Memory B cell (primary cell): ENCODE measurements around the gene MKRN1.
"Not testable (repeated sequence)": the region's sequence is repeated elsewhere in the genome, so short reads cannot be mapped to it uniquely, and the experiment has no call there.

Experiments
- ATAC-seq: fragments of 150-1000 bp; cut with Tn5 transposase; 2 replicates; pipeline ENCODE4 v1.10.0; 2021; ENCODE audit warnings: low read depth, mild to moderate bottlenecking, moderate library complexity
- DNase-seq, 2 donors: peaks; one replicate each; pipeline ENCODE4 v3.0.0; 2022; ENCODE audit warnings: low spot score in 2 of 2
- H3K27ac Mint-ChIP-seq: one replicate; pipeline ENCODE4 v1.8.0; 2022; ENCODE audit warnings: mild to moderate bottlenecking, moderate library complexity, mixed read lengths
- H3K27me3 Mint-ChIP-seq: one replicate; pipeline ENCODE4 v1.8.0; 2022; ENCODE audit warnings: mixed read lengths
- H3K36me3 Mint-ChIP-seq: one replicate; pipeline ENCODE4 v1.8.0; 2022; ENCODE audit warnings: mild to moderate bottlenecking, mixed read lengths
- H3K4me1 Mint-ChIP-seq: one replicate; pipeline ENCODE4 v1.8.0; 2022; ENCODE audit warnings: mixed read lengths
- H3K4me3 Mint-ChIP-seq: one replicate; pipeline ENCODE4 v1.8.0; 2022; ENCODE audit warnings: mild to moderate bottlenecking, moderate library complexity, mixed read lengths
- H3K9me3 Mint-ChIP-seq: one replicate; pipeline ENCODE4 v1.8.0; 2022; ENCODE audit warnings: mixed read lengths

Gene MKRN1

GRCh38 chr7:140435252-140435895, 43.9 kb downstream of the MKRN1 start:
- Mint-ChIP-seq H3K27me3 (no peaks in the 10 kb centered on the region), H3K27ac (no peak overlapping the region), H3K4me1 (no peaks in the 10 kb centered on the region), H3K36me3 (no peaks in the 10 kb centered on the region), H3K4me3 (no peak overlapping the region), H3K9me3 (no peaks in the 10 kb centered on the region)
- DNase-seq (no peak), ATAC-seq (no peak)

DNA sequence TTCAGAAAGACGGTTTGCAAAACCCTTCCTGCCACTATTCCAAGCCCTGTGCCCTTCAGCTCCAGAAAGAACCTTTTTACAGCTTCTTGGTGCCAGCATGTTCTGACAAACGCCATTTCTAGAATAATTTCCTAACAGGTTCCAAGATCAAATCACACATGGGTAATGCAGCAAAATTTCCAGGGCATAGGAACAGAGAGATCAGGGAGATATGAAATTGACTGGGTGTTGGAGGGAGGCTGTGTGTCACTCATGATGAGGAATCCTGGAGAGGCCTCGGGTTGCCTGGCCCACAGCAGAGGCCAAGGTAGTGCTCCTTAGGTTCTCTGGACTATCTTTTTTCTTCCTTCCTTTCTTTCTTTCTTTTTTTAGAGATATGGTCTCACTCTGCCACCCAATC, 45.9 kb downstream of the MKRN1 start:
- H3K27ac Mint-ChIP-seq = no peak overlapping the region
- no peaks in the 10 kb centered on the region for H3K27me3 Mint-ChIP-seq
- DNase-seq (no peak), ATAC-seq (no peak)
- H3K4me3 Mint-ChIP-seq = no peak overlapping the region
- H3K9me3 Mint-ChIP-seq = no peaks in the 10 kb centered on the region
- H3K4me1 Mint-ChIP-seq = no peaks in the 10 kb centered on the region
- no peaks in the 10 kb centered on the region for H3K36me3 Mint-ChIP-seq

DNA sequence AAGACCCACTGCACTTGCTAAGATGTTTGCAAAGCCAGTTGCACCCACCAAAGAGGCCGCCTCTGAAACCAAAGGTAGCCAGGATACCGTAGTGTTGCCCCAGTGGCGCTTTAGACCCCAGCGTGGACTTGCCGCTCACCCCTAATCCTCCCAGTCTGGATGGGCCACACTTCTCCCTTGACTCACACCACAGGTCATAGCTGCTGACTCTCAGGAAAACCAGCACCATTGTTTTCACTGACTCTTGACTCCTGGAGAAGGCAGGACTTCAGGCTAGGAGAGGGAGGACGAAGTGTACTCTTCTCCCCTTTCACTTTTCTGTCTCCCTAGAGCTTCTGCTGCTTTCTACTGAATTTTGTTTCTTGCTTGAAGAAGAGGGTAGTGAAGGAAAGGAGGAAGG, 53.2 kb downstream of the MKRN1 start:
- no peaks in the 10 kb centered on the region for H3K27me3 Mint-ChIP-seq
- no peak for DNase-seq
- H3K4me3 Mint-ChIP-seq = no peak overlapping the region
- H3K27ac Mint-ChIP-seq = no peak overlapping the region
- no peak for ATAC-seq
- no peaks in the 10 kb centered on the region for H3K9me3 Mint-ChIP-seq
- no peaks in the 10 kb centered on the region for H3K36me3 Mint-ChIP-seq
- H3K4me1 Mint-ChIP-seq = no peaks in the 10 kb centered on the region

DNA sequence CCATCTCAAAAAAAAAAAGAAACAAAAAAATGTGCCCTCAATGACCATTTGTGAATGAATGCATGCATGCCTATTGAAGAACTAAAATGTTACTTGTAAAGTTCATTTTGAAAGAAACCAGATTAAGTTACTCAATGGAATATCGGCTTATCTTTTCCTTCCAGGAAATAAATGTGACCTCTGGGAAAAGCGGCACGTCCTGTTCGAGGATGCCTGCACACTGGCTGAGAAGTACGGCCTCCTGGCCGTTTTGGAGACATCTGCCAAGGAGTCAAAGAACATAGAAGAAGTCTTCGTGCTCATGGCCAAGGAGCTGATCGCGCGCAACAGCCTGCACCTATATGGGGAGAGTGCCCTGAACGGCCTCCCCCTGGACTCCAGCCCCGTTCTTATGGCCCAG, 53.6 kb downstream of the MKRN1 start:
- Mint-ChIP-seq H3K27ac (no peak overlapping the region), H3K4me3 (no peak overlapping the region), H3K36me3 (no peaks in the 10 kb centered on the region), H3K27me3 (no peaks in the 10 kb centered on the region), H3K9me3 (no peaks in the 10 kb centered on the region), H3K4me1 (no peaks in the 10 kb centered on the region)
- DNase-seq (no peak), ATAC-seq (no peak)

GRCh38 chr7:140423501-140423900, 55.8 kb downstream of the MKRN1 start:
- Mint-ChIP-seq H3K4me3 (no peak overlapping the region), H3K27me3 (no peaks in the 10 kb centered on the region), H3K9me3 (no peaks in the 10 kb centered on the region), H3K4me1 (no peaks in the 10 kb centered on the region), H3K27ac (no peak overlapping the region), H3K36me3 (no peaks in the 10 kb centered on the region)
- ATAC-seq (no peak), DNase-seq (no peak)

DNA sequence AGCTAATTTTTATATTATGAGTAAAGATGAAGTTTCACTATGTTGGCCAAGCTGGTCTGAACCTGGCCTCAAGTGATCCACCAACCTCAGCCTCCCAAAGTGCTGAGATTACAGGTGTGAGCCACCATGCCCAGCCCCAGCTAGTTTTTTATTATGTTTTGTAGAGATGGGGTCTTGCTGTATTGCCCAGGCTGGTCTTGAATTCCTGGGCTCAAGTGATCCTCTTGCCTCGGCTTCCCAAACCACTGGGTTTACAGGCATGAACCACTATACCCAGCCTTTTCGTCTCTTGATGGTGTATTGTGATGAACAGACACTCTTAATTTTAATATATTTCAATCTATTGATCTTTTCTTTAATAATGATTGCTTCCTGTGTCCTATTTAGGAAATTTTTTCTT, 57.8 kb downstream of the MKRN1 start:
- ATAC-seq (no peak), DNase-seq (no peak)
- no peaks in the 10 kb centered on the region for H3K9me3 Mint-ChIP-seq
- no peaks in the 10 kb centered on the region for H3K27me3 Mint-ChIP-seq
- H3K4me1 Mint-ChIP-seq = no peaks in the 10 kb centered on the region
- no peak overlapping the region for H3K4me3 Mint-ChIP-seq
- no peak overlapping the region for H3K27ac Mint-ChIP-seq
- no peaks in the 10 kb centered on the region for H3K36me3 Mint-ChIP-seq

DNA sequence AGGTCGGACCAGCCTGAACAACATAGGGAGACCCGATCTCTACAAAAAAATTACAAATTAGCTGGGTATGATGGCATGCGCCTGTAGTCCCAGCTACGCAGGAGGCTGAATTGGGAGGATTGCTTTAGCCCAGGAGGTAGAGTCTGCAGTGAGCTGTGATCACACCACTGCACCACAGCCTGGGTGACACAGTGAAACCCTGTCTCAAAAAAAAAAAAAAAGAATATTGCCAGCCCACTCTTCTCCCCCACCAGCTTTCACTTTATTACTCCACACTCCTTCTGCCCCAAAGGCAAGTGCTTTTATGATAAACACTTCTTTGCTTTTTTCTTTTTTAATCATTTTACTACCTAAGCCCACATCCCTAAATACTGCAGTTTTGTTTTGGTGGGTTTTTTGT, 60.7 kb downstream of the MKRN1 start:
- H3K4me3 Mint-ChIP-seq = no peak overlapping the region
- H3K4me1 Mint-ChIP-seq = no peaks in the 10 kb centered on the region
- DNase-seq (no peak), ATAC-seq (no peak)
- H3K27me3 Mint-ChIP-seq = no peaks in the 10 kb centered on the region
- no peaks in the 10 kb centered on the region for H3K36me3 Mint-ChIP-seq
- H3K9me3 Mint-ChIP-seq = no peaks in the 10 kb centered on the region
- H3K27ac Mint-ChIP-seq = no peak overlapping the region

GRCh38 chr7:140418156-140418472, 61.2 kb downstream of the MKRN1 start:
- H3K27ac Mint-ChIP-seq = peak overlapping the region; percentile 19
- H3K4me3 Mint-ChIP-seq, ATAC-seq, H3K36me3 Mint-ChIP-seq, DNase-seq, H3K4me1 Mint-ChIP-seq, H3K27me3 Mint-ChIP-seq, H3K9me3 Mint-ChIP-seq: not testable (repeated sequence)

DNA sequence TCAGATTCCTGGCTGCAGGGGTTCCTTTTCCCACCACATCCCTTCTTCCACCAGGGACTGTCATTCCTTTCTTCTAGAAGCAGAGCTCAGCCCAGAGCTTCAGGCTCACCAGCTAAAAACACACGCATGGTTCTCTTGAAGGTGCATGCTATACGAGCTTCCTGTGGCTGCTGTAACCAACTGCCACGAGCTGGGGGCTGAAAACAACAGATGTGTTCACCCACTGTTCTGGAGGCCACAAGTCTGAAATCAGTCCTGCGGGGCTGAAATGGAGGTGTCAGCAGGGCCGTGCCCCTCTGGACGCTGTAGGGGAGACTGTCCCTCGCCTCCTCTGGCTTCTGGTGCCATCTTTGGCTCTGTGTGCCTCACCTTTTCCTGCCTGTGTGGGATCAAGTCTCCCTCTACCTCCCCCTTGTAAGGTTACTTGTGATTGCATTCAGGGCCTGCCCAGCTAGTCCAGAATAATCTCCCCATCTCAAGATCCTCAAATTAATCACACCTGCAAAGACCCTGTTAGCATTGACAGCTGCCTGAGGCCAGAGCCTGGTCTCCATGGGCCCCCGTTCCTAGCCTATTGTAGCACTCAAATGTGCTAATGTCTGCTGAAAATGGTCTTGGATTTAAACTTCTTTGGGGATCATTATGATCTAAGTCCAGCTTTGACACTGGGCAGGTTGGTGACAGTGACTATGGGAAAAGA, 61.7 kb downstream of the MKRN1 start:
- H3K4me3 Mint-ChIP-seq = no peak overlapping the region
- no peaks in the 10 kb centered on the region for H3K4me1 Mint-ChIP-seq
- H3K27ac Mint-ChIP-seq = peak overlapping the region; percentile 19
- no peaks in the 10 kb centered on the region for H3K9me3 Mint-ChIP-seq
- ATAC-seq (no peak), DNase-seq (no peak)
- no peaks in the 10 kb centered on the region for H3K27me3 Mint-ChIP-seq
- H3K36me3 Mint-ChIP-seq = no peaks in the 10 kb centered on the region

- Mint-ChIP-seq H3K9me3 (no peaks in the 10 kb centered on the region), H3K27me3 (no peaks in the 10 kb centered on the region), H3K27ac (no peak overlapping the region), H3K36me3 (no peaks in the 10 kb centered on the region), H3K4me3 (no peak overlapping the region), H3K4me1 (no peaks in the 10 kb centered on the region)
- no peak for ATAC-seq
- no peak for DNase-seq
Measured at GRCh38 chr7:140416560-140416959, 62.7 kb downstream of the MKRN1 start.

DNA sequence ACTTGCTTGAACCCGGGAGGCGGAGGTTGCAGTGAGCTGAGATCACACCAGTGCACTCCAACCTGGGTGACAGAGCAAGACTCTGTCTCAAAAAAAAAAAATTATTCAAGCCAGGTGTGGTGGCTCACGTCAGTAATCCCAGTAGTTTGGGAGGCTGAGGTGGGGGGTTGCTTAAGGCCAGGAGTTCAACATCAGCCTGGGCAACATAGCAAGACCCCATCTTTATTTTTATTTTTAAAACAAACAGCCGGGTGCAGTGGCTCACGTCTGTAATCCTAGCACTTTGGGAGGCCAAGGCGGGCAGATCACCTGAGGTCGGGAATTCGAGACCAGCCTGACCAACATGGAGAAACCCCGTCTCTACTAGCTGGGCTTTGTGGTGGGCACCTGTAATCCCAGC, 63.5 kb downstream of the MKRN1 start:
- not testable (repeated sequence) for DNase-seq, ATAC-seq, H3K4me1 Mint-ChIP-seq, H3K27ac Mint-ChIP-seq, H3K27me3 Mint-ChIP-seq, H3K4me3 Mint-ChIP-seq, H3K36me3 Mint-ChIP-seq, H3K9me3 Mint-ChIP-seq

DNA sequence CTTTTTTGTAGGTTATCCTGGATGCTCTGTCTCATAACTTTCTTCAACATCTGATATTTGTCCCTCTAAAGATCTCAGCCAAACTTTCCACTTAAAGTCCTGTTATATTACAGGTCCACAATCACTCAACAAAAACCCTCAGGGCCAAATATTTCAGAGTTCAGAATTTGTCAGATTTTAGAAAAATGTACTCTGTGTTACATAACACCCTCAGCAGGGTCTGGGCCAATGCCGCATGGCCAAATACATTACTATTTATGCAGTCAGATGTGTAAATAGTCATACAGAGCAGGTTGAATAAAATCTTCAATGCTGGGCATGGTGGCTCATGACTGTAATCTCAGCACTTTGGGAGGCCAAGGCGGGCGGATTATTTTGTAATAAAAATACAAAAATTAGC, 63.9 kb downstream of the MKRN1 start:
- Mint-ChIP-seq H3K27me3 (no peaks in the 10 kb centered on the region), H3K9me3 (no peaks in the 10 kb centered on the region), H3K27ac (no peak overlapping the region), H3K4me1 (no peaks in the 10 kb centered on the region), H3K36me3 (no peaks in the 10 kb centered on the region), H3K4me3 (no peak overlapping the region)
- DNase-seq (no peak), ATAC-seq (no peak)

DNA sequence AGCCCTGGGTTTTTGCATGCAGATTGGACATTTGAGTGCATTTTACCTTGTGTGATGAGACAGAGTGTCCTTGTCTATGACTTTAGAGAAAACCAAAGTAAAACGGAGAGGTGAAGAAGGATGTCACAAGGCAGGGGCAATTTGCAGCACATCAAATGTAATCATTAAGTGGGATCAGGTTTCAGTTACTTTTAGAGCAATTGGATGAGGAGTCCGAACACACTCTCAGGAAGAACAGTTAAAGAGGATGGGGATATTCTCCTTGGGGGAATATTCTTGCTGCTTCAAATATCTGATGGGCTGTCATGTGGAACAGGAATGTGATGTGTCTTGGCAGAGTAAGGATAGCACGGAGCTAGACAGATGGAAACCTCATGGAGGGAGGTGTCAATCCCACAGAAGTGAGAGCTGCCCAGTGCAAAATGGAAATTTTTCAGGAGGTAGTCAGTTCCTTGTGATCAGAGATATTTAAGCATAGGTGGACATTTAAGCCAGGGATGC, 74.7 kb downstream of the MKRN1 start:
- H3K36me3 Mint-ChIP-seq = no peaks in the 10 kb centered on the region
- peak overlapping the region; percentile 39 for H3K27ac Mint-ChIP-seq
- H3K27me3 Mint-ChIP-seq = peaks cover 2% of the 10 kb centered on the region
- no peak for ATAC-seq
- H3K4me3 Mint-ChIP-seq = peak overlapping the region; percentile 98
- H3K9me3 Mint-ChIP-seq = no peaks in the 10 kb centered on the region
- DNase-seq = no peak
- H3K4me1 Mint-ChIP-seq = peaks cover 11% of the 10 kb centered on the region

DNA sequence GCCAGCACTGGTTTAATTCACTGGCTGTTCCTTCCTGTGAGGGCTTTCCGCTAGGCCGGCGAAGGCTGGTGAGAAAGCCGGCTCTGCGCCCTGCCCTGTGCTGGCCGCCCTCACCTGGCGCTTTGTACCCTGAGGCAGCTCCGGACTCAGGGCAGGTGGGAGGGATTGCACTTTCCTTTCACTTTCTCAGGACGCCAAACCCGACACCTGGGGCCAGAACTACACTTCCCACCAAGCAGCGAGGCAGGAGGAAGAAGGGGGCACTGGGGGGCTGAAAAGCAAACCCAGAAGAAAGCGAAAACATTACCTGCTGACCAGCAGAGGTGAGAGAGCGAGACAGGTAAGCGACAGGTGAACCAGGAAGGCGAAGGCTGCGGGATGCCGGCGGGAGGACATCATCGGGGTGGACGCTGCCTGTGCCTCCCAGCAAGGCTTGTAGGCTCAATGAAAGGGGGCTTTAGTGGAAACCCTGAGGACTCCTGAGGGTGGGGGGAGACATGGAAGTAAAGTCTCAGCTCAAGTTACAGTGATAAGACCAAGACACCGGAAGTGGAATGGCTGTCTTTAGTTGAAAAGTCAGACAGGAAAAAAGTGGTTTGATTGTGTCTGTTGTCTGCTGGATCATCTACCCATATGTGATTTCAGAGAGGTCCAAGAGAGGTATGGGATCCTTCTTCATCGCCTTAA, 75.3 kb downstream of the MKRN1 start, which contains the start of gene RAB19:
Gene RAB19, plus strand, starts transcription at position 181 of the 687 bp plus-strand sequence. CDS start 3,589 bp downstream, outside the sequence.
- Mint-ChIP-seq H3K27ac (peak within 1 kb of the TSS; percentile 39), H3K9me3 (no peaks in the 10 kb centered on the region)

More for the DNA sequence above, 75.3 kb downstream of the MKRN1 start, which contains the start of gene RAB19:
- Mint-ChIP-seq H3K36me3 (no peaks in the 10 kb centered on the region), H3K27me3 (peaks cover 2% of the 10 kb centered on the region), H3K4me1 (peaks cover 11% of the 10 kb centered on the region), H3K4me3 (peak within 1 kb of the TSS; percentile 98)
- DNase-seq = peak; percentile 12 to 15
- peak; percentile 91 for ATAC-seq
